ENCODE results near the gene FUZ.

The FUZ gene

GRCh38 chr19:49812997-49813861, at the start of gene FUZ:
TSS of gene FUZ (minus strand) at chr19:49813292. CDS start at chr19:49813106, 186 bp downstream.
- peak; percentile 95 for DNase-seq (ENCODE audit: low spot score)

GRCh38 chr19:49862391-49863253, 49.5 kb upstream of the FUZ start:
- DNase-seq (ENCODE audit: low spot score) = no peak

GRCh38 chr19:49861541-49862378, 48.7 kb upstream of the FUZ start:
- DNase-seq (ENCODE audit: low spot score) = no peak

GRCh38 chr19:49861107-49861506, 48.0 kb upstream of the FUZ start:
- no peak for DNase-seq (ENCODE audit: low spot score)

- no peak for DNase-seq (ENCODE audit: low spot score)
These were observed 47.4 kb upstream of the FUZ start for GRCh38 chr19:49860336-49861102.

GRCh38 chr19:49859682-49860335, 46.7 kb upstream of the FUZ start:
- no peak for DNase-seq (ENCODE audit: low spot score)

- no peak for DNase-seq (ENCODE audit: low spot score)
These were observed 45.2 kb upstream of the FUZ start for GRCh38 chr19:49858088-49858985.

GRCh38 chr19:49857838-49858087, 44.7 kb upstream of the FUZ start:
- no peak for DNase-seq (ENCODE audit: low spot score)

GRCh38 chr19:49857061-49857837, 44.2 kb upstream of the FUZ start:
- DNase-seq (ENCODE audit: low spot score) = no peak

GRCh38 chr19:49856574-49857021, 43.5 kb upstream of the FUZ start:
- no peak for DNase-seq (ENCODE audit: low spot score)

- DNase-seq (ENCODE audit: low spot score) = no peak
These were observed 42.8 kb upstream of the FUZ start for GRCh38 chr19:49855676-49856573.

GRCh38 chr19:49855277-49855675, 42.2 kb upstream of the FUZ start:
- DNase-seq (ENCODE audit: low spot score) = no peak

GRCh38 chr19:49854378-49855263, 41.5 kb upstream of the FUZ start:
- DNase-seq (ENCODE audit: low spot score) = no peak

GRCh38 chr19:49853852-49854377, 40.8 kb upstream of the FUZ start:
- no peak for DNase-seq (ENCODE audit: low spot score)

GRCh38 chr19:49852631-49853126, 39.6 kb upstream of the FUZ start:
- no peak for DNase-seq (ENCODE audit: low spot score)

- peak; percentile 57 for DNase-seq (ENCODE audit: low spot score)
These were observed 38.6 kb upstream of the FUZ start for GRCh38 chr19:49851456-49852259.

Data from AG08396 (cell line).